Body of pancreas (tissue), 4 donors: ENCODE data around the gene CAPZB.

Source experiments
- POLR2A ChIP-seq, 3 donors: fragments of 450-650 bp; IDR thresholded peaks; one replicate each; pipeline ENCODE4 v1.6.1; 2016; ENCODE audit warnings: antibody characterized with exemption in 3 of 3, mild to moderate bottlenecking in 2 of 3
- TF ChIP-seq, protein P1 (sequence below), 7 experiments: fragments of 450-650 bp in 4 of 7; fragments of 200-600 bp in 3 of 7; sonication (generic) in 3 of 7; IDR thresholded peaks; one replicate each; pipeline ENCODE4 v1.5.1; 2016 to 2019; ENCODE audit warnings: antibody characterized with exemption in 7 of 7

DNA sequence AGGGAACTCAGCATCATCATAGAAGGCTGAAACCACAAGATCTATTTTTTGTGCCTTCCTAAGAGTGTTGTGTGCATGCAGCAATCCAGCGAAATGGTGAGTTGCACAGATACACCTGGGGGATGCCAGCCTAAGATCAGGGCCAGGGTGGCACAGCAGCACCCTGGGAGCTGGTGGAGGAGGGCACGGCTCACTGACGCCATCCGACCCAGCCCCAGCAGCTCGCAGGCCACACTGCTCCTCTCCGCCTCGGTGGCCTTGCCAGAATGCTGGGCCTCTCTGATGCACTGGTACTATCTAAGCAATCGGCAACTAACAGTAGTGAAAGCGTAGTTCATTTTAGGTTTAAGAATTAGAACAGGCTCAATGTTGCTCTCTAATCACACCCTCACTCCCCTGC, 37.8 kb downstream of the CAPZB start:
- TF ChIP-seq, protein P1, sequence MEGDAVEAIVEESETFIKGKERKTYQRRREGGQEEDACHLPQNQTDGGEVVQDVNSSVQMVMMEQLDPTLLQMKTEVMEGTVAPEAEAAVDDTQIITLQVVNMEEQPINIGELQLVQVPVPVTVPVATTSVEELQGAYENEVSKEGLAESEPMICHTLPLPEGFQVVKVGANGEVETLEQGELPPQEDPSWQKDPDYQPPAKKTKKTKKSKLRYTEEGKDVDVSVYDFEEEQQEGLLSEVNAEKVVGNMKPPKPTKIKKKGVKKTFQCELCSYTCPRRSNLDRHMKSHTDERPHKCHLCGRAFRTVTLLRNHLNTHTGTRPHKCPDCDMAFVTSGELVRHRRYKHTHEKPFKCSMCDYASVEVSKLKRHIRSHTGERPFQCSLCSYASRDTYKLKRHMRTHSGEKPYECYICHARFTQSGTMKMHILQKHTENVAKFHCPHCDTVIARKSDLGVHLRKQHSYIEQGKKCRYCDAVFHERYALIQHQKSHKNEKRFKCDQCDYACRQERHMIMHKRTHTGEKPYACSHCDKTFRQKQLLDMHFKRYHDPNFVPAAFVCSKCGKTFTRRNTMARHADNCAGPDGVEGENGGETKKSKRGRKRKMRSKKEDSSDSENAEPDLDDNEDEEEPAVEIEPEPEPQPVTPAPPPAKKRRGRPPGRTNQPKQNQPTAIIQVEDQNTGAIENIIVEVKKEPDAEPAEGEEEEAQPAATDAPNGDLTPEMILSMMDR (IDR thresholded peaks at IDR 0.05) = no peak
- TF ChIP-seq POLR2A (IDR thresholded peaks at IDR 0.05) = no peak
